ENCODE data around the gene TFCP2.

Gene TFCP2

GRCh38 chr12:51192284-51192671 is 19.3 kb upstream of the TFCP2 start:
- TF ChIP-seq, protein P1, sequence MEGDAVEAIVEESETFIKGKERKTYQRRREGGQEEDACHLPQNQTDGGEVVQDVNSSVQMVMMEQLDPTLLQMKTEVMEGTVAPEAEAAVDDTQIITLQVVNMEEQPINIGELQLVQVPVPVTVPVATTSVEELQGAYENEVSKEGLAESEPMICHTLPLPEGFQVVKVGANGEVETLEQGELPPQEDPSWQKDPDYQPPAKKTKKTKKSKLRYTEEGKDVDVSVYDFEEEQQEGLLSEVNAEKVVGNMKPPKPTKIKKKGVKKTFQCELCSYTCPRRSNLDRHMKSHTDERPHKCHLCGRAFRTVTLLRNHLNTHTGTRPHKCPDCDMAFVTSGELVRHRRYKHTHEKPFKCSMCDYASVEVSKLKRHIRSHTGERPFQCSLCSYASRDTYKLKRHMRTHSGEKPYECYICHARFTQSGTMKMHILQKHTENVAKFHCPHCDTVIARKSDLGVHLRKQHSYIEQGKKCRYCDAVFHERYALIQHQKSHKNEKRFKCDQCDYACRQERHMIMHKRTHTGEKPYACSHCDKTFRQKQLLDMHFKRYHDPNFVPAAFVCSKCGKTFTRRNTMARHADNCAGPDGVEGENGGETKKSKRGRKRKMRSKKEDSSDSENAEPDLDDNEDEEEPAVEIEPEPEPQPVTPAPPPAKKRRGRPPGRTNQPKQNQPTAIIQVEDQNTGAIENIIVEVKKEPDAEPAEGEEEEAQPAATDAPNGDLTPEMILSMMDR (conservative IDR thresholded peaks at IDR 0.05; ENCODE audit: low read length): peak; percentile 22; the same call in 1 of the 2 replicates
- no peak for TF ChIP-seq EZH2phosphoT487 (IDR thresholded peaks at IDR 0.05; ENCODE audit: borderline replicate concordance)

GRCh38 chr12:51191516-51192283 is 18.8 kb upstream of the TFCP2 start:
- Histone ChIP-seq H3K4me2 (ENCODE audit: low read depth, low read length, poor library complexity, severe bottlenecking) (no peak overlapping the region), H3F3A (ENCODE audit: low read depth) (no peaks in the 10 kb centered on the region), H3K27me3 (ENCODE audit: insufficient read depth, low read length, poor library complexity, severe bottlenecking) (no peaks in the 10 kb centered on the region), H3K9ac (ENCODE audit: low read depth, low read length, poor library complexity, severe bottlenecking) (no peak overlapping the region), H3K9me3 (ENCODE audit: insufficient read depth, low read depth, low read length) (no peaks in the 10 kb centered on the region), H3K36me3 (ENCODE audit: insufficient read depth, low read length) (no peaks in the 10 kb centered on the region), H4K20me1 (ENCODE audit: insufficient read depth, low read length, poor library complexity, severe bottlenecking) (no peaks in the 10 kb centered on the region), H3K4me3 (ENCODE audit: low read length, poor library complexity, severe bottlenecking) (no peak overlapping the region), H3K4me1 (ENCODE audit: insufficient read depth, low read length, poor library complexity, severe bottlenecking) (peaks cover 8% of the 10 kb centered on the region), H3K9me2 (replicated peaks; ENCODE audit: low read depth, low read length) (no peaks in the 10 kb centered on the region), H3K79me2 (ENCODE audit: insufficient read depth, low read length) (no peaks in the 10 kb centered on the region), H2AFZ (ENCODE audit: low read length) (no peak overlapping the region)
- TF ChIP-seq, protein P1 (conservative IDR thresholded peaks at IDR 0.05; ENCODE audit: low read length): no peak
- TF ChIP-seq EZH2phosphoT487 (IDR thresholded peaks at IDR 0.05; ENCODE audit: borderline replicate concordance): no peak

More at GRCh38 chr12:51192284-51192671, 19.3 kb upstream of the TFCP2 start:
- Histone ChIP-seq H2AFZ (ENCODE audit: low read length) (no peak overlapping the region), H3K9me2 (replicated peaks; ENCODE audit: low read depth, low read length) (no peaks in the 10 kb centered on the region), H3K9ac (ENCODE audit: low read depth, low read length, poor library complexity, severe bottlenecking) (no peak overlapping the region), H3K27me3 (ENCODE audit: insufficient read depth, low read length, poor library complexity, severe bottlenecking) (no peaks in the 10 kb centered on the region), H4K20me1 (ENCODE audit: insufficient read depth, low read length, poor library complexity, severe bottlenecking) (no peaks in the 10 kb centered on the region), H3K4me1 (ENCODE audit: insufficient read depth, low read length, poor library complexity, severe bottlenecking) (peaks cover 2% of the 10 kb centered on the region), H3K36me3 (ENCODE audit: insufficient read depth, low read length) (no peaks in the 10 kb centered on the region), H3K4me3 (ENCODE audit: low read length, poor library complexity, severe bottlenecking) (no peak overlapping the region), H3K4me2 (ENCODE audit: low read depth, low read length, poor library complexity, severe bottlenecking) (no peak overlapping the region), H3K9me3 (ENCODE audit: insufficient read depth, low read depth, low read length) (no peaks in the 10 kb centered on the region), H3K79me2 (ENCODE audit: insufficient read depth, low read length) (no peaks in the 10 kb centered on the region), H3F3A (ENCODE audit: low read depth) (no peaks in the 10 kb centered on the region)

DNA sequence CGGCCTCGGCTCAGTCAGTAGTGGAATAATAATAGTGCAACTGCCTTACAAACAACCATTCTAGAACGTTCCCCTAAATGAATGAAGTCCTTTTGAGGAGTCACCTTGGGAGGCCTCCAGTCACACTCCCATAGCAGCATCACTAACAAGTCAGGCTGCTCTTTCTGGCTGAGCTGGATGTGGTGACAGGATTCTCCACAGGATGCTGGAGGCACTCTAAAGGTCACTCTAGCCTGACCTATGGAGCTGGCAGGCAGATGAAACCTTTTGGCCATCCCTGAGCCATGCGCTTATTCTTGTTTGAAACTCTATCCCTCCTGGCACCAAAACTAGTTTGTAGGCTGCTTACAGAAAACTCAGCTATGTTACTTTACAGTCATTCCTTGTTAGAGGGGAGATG is 17.9 kb upstream of the TFCP2 start:
- no peak overlapping the region for H3K9ac ChIP-seq (ENCODE audit: low read depth, low read length, poor library complexity, severe bottlenecking)
- no peaks in the 10 kb centered on the region for H4K20me1 ChIP-seq (ENCODE audit: insufficient read depth, low read length, poor library complexity, severe bottlenecking)
- H3K4me1 ChIP-seq (ENCODE audit: insufficient read depth, low read length, poor library complexity, severe bottlenecking): peaks cover 15% of the 10 kb centered on the region
- H3K9me3 ChIP-seq (ENCODE audit: insufficient read depth, low read depth, low read length): no peaks in the 10 kb centered on the region
- no peak overlapping the region for H2AFZ ChIP-seq (ENCODE audit: low read length)
- no peaks in the 10 kb centered on the region for H3K9me2 ChIP-seq (replicated peaks; ENCODE audit: low read depth, low read length)
- H3F3A ChIP-seq (ENCODE audit: low read depth): no peaks in the 10 kb centered on the region
- no peak overlapping the region for H3K4me2 ChIP-seq (ENCODE audit: low read depth, low read length, poor library complexity, severe bottlenecking)
- no peaks in the 10 kb centered on the region for H3K36me3 ChIP-seq (ENCODE audit: insufficient read depth, low read length)
- H3K79me2 ChIP-seq (ENCODE audit: insufficient read depth, low read length): no peaks in the 10 kb centered on the region
- no peak overlapping the region for H3K4me3 ChIP-seq (ENCODE audit: low read length, poor library complexity, severe bottlenecking)
- H3K27me3 ChIP-seq (ENCODE audit: insufficient read depth, low read length, poor library complexity, severe bottlenecking): no peaks in the 10 kb centered on the region
- TF ChIP-seq, protein P1 (conservative IDR thresholded peaks at IDR 0.05; ENCODE audit: low read length): no peak
- no peak for TF ChIP-seq EZH2phosphoT487 (IDR thresholded peaks at IDR 0.05; ENCODE audit: borderline replicate concordance)

Measured in Loucy (cell line).